ENCODE results near the gene TMEM273.

Gene TMEM273

DNA sequence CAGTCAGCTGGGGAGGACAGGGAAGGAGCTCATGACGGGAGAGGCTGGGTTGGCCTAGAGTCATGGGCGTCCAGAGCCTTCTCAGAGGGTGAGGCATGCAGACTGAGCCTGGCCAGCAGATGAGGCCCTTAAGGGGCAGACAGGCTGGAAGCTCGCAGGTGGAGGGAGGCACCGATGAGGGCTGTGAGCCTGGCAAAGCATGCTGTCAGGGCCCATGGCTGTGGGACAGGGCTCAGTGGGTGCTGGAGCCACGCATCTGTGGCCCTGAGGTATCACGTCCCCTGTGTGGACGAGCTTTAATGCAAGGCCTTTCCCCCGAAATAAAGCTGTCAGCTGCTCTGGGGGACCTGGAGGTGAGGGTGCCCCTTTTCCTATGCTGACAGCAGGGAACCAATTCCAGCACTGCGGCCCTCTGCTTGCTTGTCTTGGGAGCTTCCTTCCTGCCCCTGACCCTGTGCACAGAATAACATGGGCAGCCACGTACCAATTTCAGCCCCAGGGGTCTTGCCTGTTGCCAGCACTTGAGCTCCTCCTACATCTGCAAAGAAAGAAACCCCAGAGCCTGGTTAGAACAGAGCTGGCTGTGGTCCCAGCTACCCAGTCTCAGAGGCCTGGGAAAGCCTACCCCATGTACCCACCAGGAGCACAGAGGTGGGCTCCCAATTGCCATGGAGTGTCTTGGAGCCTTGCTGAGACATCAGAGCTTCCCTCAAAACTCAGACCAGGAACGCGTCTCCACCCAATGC is 20.6 kb downstream of the TMEM273 start:
- H3K4me3 ChIP-seq (replicated peaks; ENCODE audit: low read depth, low read length): no peak overlapping the region
- TF ChIP-seq, protein P1, sequence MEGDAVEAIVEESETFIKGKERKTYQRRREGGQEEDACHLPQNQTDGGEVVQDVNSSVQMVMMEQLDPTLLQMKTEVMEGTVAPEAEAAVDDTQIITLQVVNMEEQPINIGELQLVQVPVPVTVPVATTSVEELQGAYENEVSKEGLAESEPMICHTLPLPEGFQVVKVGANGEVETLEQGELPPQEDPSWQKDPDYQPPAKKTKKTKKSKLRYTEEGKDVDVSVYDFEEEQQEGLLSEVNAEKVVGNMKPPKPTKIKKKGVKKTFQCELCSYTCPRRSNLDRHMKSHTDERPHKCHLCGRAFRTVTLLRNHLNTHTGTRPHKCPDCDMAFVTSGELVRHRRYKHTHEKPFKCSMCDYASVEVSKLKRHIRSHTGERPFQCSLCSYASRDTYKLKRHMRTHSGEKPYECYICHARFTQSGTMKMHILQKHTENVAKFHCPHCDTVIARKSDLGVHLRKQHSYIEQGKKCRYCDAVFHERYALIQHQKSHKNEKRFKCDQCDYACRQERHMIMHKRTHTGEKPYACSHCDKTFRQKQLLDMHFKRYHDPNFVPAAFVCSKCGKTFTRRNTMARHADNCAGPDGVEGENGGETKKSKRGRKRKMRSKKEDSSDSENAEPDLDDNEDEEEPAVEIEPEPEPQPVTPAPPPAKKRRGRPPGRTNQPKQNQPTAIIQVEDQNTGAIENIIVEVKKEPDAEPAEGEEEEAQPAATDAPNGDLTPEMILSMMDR (IDR thresholded peaks at IDR 0.05; ENCODE audit: insufficient read depth, low read length, poor library complexity, severe bottlenecking): no peak
- H3K36me3 ChIP-seq (ENCODE audit: control insufficient read depth, insufficient read depth, low read length): 0 out of 2 replicates have a peak, but pooled peaks cover 2% of the 10 kb centered on the region
- H3K27me3 ChIP-seq (replicated peaks; ENCODE audit: control insufficient read depth, insufficient read depth, low read length): no peaks in the 10 kb centered on the region
- no peak for DNase-seq (ENCODE audit: extremely low read depth, insufficient read length)

- TF ChIP-seq, protein P1 (IDR thresholded peaks at IDR 0.05; ENCODE audit: insufficient read depth, low read length, poor library complexity, severe bottlenecking): no peak
- Histone ChIP-seq H3K27me3 (replicated peaks; ENCODE audit: control insufficient read depth, insufficient read depth, low read length) (no peaks in the 10 kb centered on the region), H3K4me3 (replicated peaks; ENCODE audit: low read depth, low read length) (no peak overlapping the region), H3K36me3 (ENCODE audit: control insufficient read depth, insufficient read depth, low read length) (0 out of 2 replicates have a peak, but pooled peaks cover 2% of the 10 kb centered on the region)
- no peak for DNase-seq (ENCODE audit: extremely low read depth, insufficient read length)
Observed at GRCh38 chr10:49166484-49167400, 21.4 kb downstream of the TMEM273 start.

DNA sequence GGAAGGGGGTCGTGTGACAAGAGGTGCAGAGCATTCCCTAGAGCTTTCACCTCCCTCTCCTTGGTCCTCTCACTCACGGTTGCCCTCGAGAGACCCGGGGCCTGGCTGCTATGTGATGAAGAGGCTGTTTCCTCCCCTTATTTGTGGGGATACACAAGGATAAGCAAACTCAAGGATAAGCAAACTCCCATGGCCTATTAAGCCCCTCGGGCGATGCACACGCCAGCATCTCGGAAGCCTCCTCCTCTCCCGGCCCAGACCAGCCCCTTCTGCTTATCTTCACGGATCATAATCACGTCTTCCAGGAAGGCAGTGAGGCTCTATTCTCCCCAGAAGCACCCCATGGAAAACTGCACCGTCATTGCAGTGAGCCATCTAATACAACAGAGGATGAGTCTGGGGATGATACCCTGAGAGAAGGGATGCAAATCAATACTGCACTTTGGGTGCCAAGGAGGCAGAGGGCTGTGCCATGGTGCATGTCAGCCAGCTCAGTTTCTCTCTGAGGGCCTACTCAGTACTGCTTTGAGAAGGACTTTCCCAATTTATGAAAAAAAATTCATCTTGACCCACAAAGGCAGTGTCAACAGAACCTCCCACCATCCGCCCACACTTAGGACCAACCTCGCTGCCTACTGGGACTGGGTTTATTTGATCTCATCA is 22.2 kb downstream of the TMEM273 start:
- Histone ChIP-seq H3K36me3 (ENCODE audit: control insufficient read depth, insufficient read depth, low read length) (0 out of 2 replicates have a peak, but pooled peaks cover 2% of the 10 kb centered on the region), H3K4me3 (replicated peaks; ENCODE audit: low read depth, low read length) (no peak overlapping the region), H3K27me3 (replicated peaks; ENCODE audit: control insufficient read depth, insufficient read depth, low read length) (no peaks in the 10 kb centered on the region)
- DNase-seq (ENCODE audit: extremely low read depth, insufficient read length): no peak
- TF ChIP-seq, protein P1 (IDR thresholded peaks at IDR 0.05; ENCODE audit: insufficient read depth, low read length, poor library complexity, severe bottlenecking): no peak

- TF ChIP-seq, protein P1 (IDR thresholded peaks at IDR 0.05; ENCODE audit: insufficient read depth, low read length, poor library complexity, severe bottlenecking): no peak
- H3K4me3 ChIP-seq (replicated peaks; ENCODE audit: low read depth, low read length): no peak overlapping the region
- DNase-seq (ENCODE audit: extremely low read depth, insufficient read length): no peak
- H3K36me3 ChIP-seq (ENCODE audit: control insufficient read depth, insufficient read depth, low read length): 0 out of 2 replicates have a peak, but pooled peaks cover 2% of the 10 kb centered on the region
- no peaks in the 10 kb centered on the region for H3K27me3 ChIP-seq (replicated peaks; ENCODE audit: control insufficient read depth, insufficient read depth, low read length)
Observed at GRCh38 chr10:49165259-49165658, 22.9 kb downstream of the TMEM273 start.

DNA sequence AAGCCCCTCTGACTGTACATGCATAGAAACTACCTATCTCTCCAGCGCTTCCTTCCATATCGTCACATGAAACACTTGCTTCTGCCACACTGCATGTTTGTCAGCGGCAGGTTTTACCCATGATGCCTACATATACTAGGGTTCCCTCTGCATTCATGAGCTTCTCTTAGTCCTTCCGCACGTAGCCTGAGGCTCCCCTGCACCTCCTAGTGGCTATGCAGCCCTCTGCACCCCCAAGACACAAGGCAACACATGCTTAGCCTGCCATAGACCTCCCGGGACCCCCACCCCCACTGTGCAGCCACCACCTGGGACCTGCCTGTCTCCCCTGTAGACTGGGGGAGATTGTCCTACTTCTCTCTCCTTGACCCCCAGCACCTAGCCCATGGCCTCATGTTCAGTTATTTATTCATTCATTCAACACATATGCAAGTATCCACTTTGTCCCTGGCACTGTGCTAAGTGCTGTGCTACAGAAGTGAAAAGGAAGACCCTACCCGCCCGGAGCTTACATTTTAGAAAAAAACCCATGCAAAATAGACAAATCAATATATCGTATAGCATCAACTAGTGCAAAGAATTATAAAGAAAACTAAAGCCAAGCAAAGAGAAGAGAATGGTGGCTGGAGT is 23.5 kb downstream of the TMEM273 start:
- H3K4me3 ChIP-seq (replicated peaks; ENCODE audit: low read depth, low read length): no peak overlapping the region
- no peaks in the 10 kb centered on the region for H3K27me3 ChIP-seq (replicated peaks; ENCODE audit: control insufficient read depth, insufficient read depth, low read length)
- H3K36me3 ChIP-seq (ENCODE audit: control insufficient read depth, insufficient read depth, low read length): 0 out of 2 replicates have a peak, but pooled peaks cover 2% of the 10 kb centered on the region
- TF ChIP-seq, protein P1 (IDR thresholded peaks at IDR 0.05; ENCODE audit: insufficient read depth, low read length, poor library complexity, severe bottlenecking): peak; percentile 91
- DNase-seq (ENCODE audit: extremely low read depth, insufficient read length): peak; percentile 40
